Loucy (cell line): Measurements from ENCODE around the gene ARMC3.

Experiments
- H2AFZ ChIP-seq: fragments of 200-600 bp; sonication (generic); 2 replicates; pipeline ENCODE4 v1.6.0; 2016; ENCODE audit warnings: antibody characterized with exemption, mild to moderate bottlenecking, low read length, moderate library complexity
- H3F3A ChIP-seq: fragments of 200-600 bp; 2 replicates; pipeline ENCODE4 v1.6.0; 2016; ENCODE audit warnings: antibody characterized with exemption, low read depth, mild to moderate bottlenecking
- H3K27me3 ChIP-seq: fragments of 200-600 bp; sonication (generic); 2 replicates; pipeline ENCODE4 v1.6.1; 2014; ENCODE audit warnings: low read length, mild to moderate bottlenecking; ENCODE audit not compliant: insufficient read depth, poor library complexity, severe bottlenecking
- H3K36me3 ChIP-seq: fragments of 200-600 bp; sonication (generic); 2 replicates; pipeline ENCODE4 v1.6.1; 2016; ENCODE audit warnings: low read length; ENCODE audit not compliant: insufficient read depth
- H3K4me1 ChIP-seq: fragments of 200-600 bp; sonication (generic); 2 replicates; pipeline ENCODE4 v1.5.1; 2014; ENCODE audit warnings: low read length, mild to moderate bottlenecking; ENCODE audit not compliant: insufficient read depth, poor library complexity, severe bottlenecking
- H3K4me2 ChIP-seq: fragments of 200-600 bp; sonication (generic); 2 replicates; pipeline ENCODE4 v1.6.0; 2014; ENCODE audit warnings: antibody characterized with exemption, low read length, low read depth, mild to moderate bottlenecking; ENCODE audit not compliant: poor library complexity, severe bottlenecking
- H3K4me3 ChIP-seq: fragments of 200-600 bp; sonication (generic); 2 replicates; pipeline ENCODE4 v1.5.1; 2014; ENCODE audit warnings: low read length, mild to moderate bottlenecking, mixed read lengths; ENCODE audit not compliant: poor library complexity, severe bottlenecking
- H3K79me2 ChIP-seq: fragments of 200-600 bp; sonication (generic); 2 replicates; pipeline ENCODE4 v1.6.1; 2014; ENCODE audit warnings: low read length; ENCODE audit not compliant: insufficient read depth
- H3K9ac ChIP-seq: fragments of 200-600 bp; sonication (generic); 2 replicates; pipeline ENCODE4 v1.6.0; 2014; ENCODE audit warnings: mild to moderate bottlenecking, low read depth, low read length, moderate library complexity; ENCODE audit not compliant: poor library complexity, severe bottlenecking
- H3K9me2 ChIP-seq: fragments of 200-600 bp; sonication (generic); replicated peaks from 2 replicates; pipeline ENCODE4 v1.6.1; 2016; ENCODE audit warnings: low read depth, low read length, mixed read lengths
- H3K9me3 ChIP-seq: fragments of 200-600 bp; sonication (generic); 2 replicates; pipeline ENCODE4 v1.6.1; 2014; ENCODE audit warnings: mild to moderate bottlenecking, antibody characterized with exemption, low read length, low read depth; ENCODE audit not compliant: insufficient read depth
- H4K20me1 ChIP-seq: fragments of 200-600 bp; sonication (generic); 2 replicates; pipeline ENCODE4 v1.6.0; 2014; ENCODE audit warnings: antibody characterized with exemption, low read length, mild to moderate bottlenecking; ENCODE audit not compliant: insufficient read depth, poor library complexity, severe bottlenecking
- CTCF ChIP-seq: fragments of 200-600 bp; sonication (generic); conservative IDR thresholded peaks from 2 replicates; pipeline ENCODE4 v1.5.1; 2014; ENCODE audit warnings: mild to moderate bottlenecking, antibody characterized with exemption, low read length
- EZH2phosphoT487 ChIP-seq: fragments of 200-600 bp; IDR thresholded peaks from 2 replicates; pipeline ENCODE4 v1.6.1; 2018; ENCODE audit warnings: antibody characterized with exemption, mild to moderate bottlenecking, moderate library complexity, borderline replicate concordance

The ARMC3 gene

DNA sequence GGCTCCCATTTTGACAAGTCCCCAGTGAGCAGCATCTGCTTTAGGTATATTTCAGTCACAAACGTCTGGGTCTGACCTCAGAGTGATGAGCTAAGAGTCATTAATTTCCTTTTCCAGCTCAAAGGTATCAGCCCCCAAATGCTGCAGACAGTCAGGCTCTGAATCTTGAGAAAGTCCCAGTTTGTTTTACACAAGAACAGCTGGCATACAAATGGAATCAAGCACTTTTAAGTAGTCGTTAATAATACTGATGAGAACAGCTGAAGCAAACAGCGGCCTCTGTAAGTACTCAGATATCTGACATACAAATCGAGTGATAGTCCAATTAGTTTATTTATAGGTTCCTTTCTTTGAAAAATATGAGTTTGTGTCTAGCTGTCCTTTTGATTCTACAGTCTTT, 118.2 kb downstream of the ARMC3 start:
- H2AFZ ChIP-seq, result no peak overlapping the region
- TF ChIP-seq EZH2phosphoT487 (no peak), CTCF (no peak)
- H3K9me2 ChIP-seq, result no peaks in the 10 kb centered on the region
- no peak overlapping the region for H3K9ac ChIP-seq
- no peaks in the 10 kb centered on the region for H3K4me1 ChIP-seq
- H3K27me3 ChIP-seq, result no peaks in the 10 kb centered on the region
- no peaks in the 10 kb centered on the region for H3K9me3 ChIP-seq
- no peaks in the 10 kb centered on the region for H3F3A ChIP-seq
- H3K79me2 ChIP-seq, result no peaks in the 10 kb centered on the region
- H4K20me1 ChIP-seq, result no peaks in the 10 kb centered on the region
- no peak overlapping the region for H3K4me2 ChIP-seq
- no peak overlapping the region for H3K4me3 ChIP-seq
- no peaks in the 10 kb centered on the region for H3K36me3 ChIP-seq

DNA sequence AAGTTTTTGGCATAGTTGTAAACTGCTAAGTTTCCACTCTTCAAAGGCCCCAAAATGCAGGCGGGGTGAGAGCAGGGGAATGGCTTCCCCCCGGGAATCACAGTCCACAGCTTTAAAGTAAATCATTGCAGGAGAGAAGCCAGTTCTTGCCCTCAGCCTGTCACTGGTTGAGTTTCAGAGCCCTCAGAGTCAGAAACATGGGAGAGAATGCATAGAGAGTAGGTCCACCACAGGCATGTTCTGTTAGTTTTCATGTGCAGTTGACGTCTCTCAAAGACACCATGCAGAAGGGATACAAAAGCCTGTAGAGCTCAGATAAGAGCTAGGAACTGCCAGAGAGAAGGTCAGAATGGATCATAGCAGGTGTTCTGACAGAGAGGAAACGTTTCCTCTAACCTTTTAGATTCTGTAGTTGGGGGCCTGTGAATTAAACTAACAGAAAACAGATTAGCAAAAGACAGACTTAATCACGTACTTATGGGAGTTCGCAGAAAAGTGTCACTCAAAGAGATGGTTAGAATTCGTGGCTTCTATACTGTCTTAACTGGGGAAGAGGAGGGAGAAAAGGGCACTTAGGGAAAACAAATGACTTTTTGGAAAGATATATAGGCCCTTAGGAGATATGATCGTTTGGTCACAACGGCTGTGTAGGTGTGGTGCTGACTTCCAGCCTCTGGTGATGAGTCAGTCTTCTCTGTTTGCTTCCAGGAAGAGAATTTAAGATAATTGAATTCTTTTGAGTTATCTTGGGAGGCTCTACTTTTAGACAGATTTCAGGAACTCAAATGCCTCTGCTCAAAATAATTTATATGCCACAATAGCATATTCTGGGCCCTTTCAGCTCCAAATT, 119.6 kb downstream of the ARMC3 start:
- Histone ChIP-seq H4K20me1 (no peaks in the 10 kb centered on the region), H3K79me2 (no peaks in the 10 kb centered on the region), H3K4me3 (no peak overlapping the region), H3K4me1 (no peaks in the 10 kb centered on the region), H3K36me3 (no peaks in the 10 kb centered on the region), H3K9me3 (no peaks in the 10 kb centered on the region), H2AFZ (no peak overlapping the region), H3F3A (no peaks in the 10 kb centered on the region), H3K27me3 (no peaks in the 10 kb centered on the region), H3K4me2 (no peak overlapping the region), H3K9ac (no peak overlapping the region), H3K9me2 (no peaks in the 10 kb centered on the region)
- no peak for TF ChIP-seq EZH2phosphoT487
- TF ChIP-seq CTCF, result no peak

DNA sequence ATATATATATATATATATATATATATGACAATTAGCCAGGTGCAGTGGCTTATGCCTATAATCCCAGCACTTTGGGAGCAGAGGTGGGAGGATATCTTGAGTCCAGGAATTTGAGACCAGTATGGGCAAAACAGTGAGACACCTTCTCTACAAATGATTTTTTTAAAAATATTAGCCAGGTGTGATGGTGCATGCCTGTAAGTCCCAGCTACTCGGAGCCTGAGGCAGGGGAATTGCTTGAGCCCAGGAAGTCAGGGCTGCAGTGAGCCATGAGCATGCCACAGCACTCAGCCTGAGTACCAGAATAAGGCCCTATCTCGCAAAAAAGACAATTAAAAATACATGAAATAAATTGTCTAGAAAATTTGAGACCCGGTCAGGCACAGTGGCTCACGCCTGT, 120.3 kb downstream of the ARMC3 start:
- H3K4me3 ChIP-seq, result no peak overlapping the region
- no peak overlapping the region for H2AFZ ChIP-seq
- H4K20me1 ChIP-seq, result no peaks in the 10 kb centered on the region
- no peaks in the 10 kb centered on the region for H3F3A ChIP-seq
- no peaks in the 10 kb centered on the region for H3K36me3 ChIP-seq
- no peaks in the 10 kb centered on the region for H3K9me2 ChIP-seq
- TF ChIP-seq EZH2phosphoT487 (no peak), CTCF (no peak)
- H3K4me2 ChIP-seq, result no peak overlapping the region
- no peaks in the 10 kb centered on the region for H3K4me1 ChIP-seq
- H3K79me2 ChIP-seq, result no peaks in the 10 kb centered on the region
- H3K9ac ChIP-seq, result no peak overlapping the region
- H3K27me3 ChIP-seq, result no peaks in the 10 kb centered on the region
- H3K9me3 ChIP-seq, result no peaks in the 10 kb centered on the region
